HepG2 (cell line): Measurements from ENCODE around the gene MTG1. TPM values are rescaled to one million over a fixed set of nuclear protein-coding genes. Genes with fewer than 3 reads are reported as not detected.
A peak's percentile ranks its signal among the peaks of the same experiment; 100 is the strongest.

Source experiments
- AGO2 ChIP-seq: fragments of 200-400 bp; formaldehyde crosslinking; optimal IDR thresholded peaks from 2 replicates; pipeline ENCODE3; 2017; ENCODE audit warnings: mild to moderate bottlenecking, low read depth, low read length, moderate library complexity
- ATF7 ChIP-seq, 2 experiments: fragments of 450-650 bp in 1 of 2; sonication (generic) in 1 of 2; formaldehyde crosslinking in 1 of 2; IDR thresholded peaks; 2 replicates each; pipeline versions ENCODE4 v1.4.0 to v1.6.1; 2016 to 2020; ENCODE audit warnings: antibody characterized with exemption in 1 of 2, mild to moderate bottlenecking in 1 of 2, missing genetic modification reagents in 1 of 2
- ELF3 ChIP-seq: IDR thresholded peaks from 2 replicates; pipeline ENCODE4 v1.6.1; 2016; ENCODE audit warnings: missing genetic modification reagents, missing compliant biosample characterization
- ESRRA ChIP-seq: sonication (generic); formaldehyde crosslinking; IDR thresholded peaks from 2 replicates; pipeline ENCODE4 v1.5.1; 2020; ENCODE audit warnings: mild to moderate bottlenecking, low read depth, missing genetic modification reagents
- GTF3A ChIP-seq: sonication (generic); formaldehyde crosslinking; conservative IDR thresholded peaks from 2 replicates; pipeline ENCODE4 v1.4.0; 2020; ENCODE audit warnings: mild to moderate bottlenecking, missing genetic modification reagents
- IKZF1 ChIP-seq: fragments of 450-650 bp; IDR thresholded peaks from 2 replicates; pipeline ENCODE4 v1.7.1; 2016
- KMT2A ChIP-seq: sonication (generic); formaldehyde crosslinking; IDR thresholded peaks from 2 replicates; pipeline ENCODE4 v1.4.0; 2020; ENCODE audit warnings: missing genetic modification reagents
- NFATC3 ChIP-seq: sonication (generic); formaldehyde crosslinking; IDR thresholded peaks from 2 replicates; pipeline ENCODE4 v1.5.1; 2020; ENCODE audit warnings: mild to moderate bottlenecking, missing genetic modification reagents
- PHF20 ChIP-seq: sonication (generic); formaldehyde crosslinking; IDR thresholded peaks from 2 replicates; pipeline ENCODE4 v1.5.0; 2020; ENCODE audit warnings: mild to moderate bottlenecking, missing genetic modification reagents
- RARG ChIP-seq: sonication (generic); formaldehyde crosslinking; IDR thresholded peaks from 2 replicates; pipeline ENCODE4 v1.4.0; 2020; ENCODE audit warnings: low read depth, mild to moderate bottlenecking, missing genetic modification reagents
- SP5 ChIP-seq: IDR thresholded peaks from 2 replicates; pipeline ENCODE4 v1.6.1; 2016; ENCODE audit warnings: low read depth, borderline replicate concordance
- ZNF605 ChIP-seq: sonication (generic); formaldehyde crosslinking; IDR thresholded peaks from 2 replicates; pipeline ENCODE4 v1.8.0; 2022; ENCODE audit warnings: mild to moderate bottlenecking, missing genetic modification reagents
- ZNF83 ChIP-seq: sonication (generic); formaldehyde crosslinking; IDR thresholded peaks from 2 replicates; pipeline ENCODE4 v1.4.0; 2020; ENCODE audit warnings: missing genetic modification reagents, mild to moderate bottlenecking, borderline replicate concordance
- ZNF883 ChIP-seq: sonication (generic); formaldehyde crosslinking; IDR thresholded peaks from 2 replicates; pipeline ENCODE4 v1.5.1; 2020; ENCODE audit warnings: mild to moderate bottlenecking, missing genetic modification reagents; ENCODE audit errors: not compliant biosample characterization
- ZSCAN9 ChIP-seq: IDR thresholded peaks from 2 replicates; pipeline ENCODE4 v1.6.1; 2016; ENCODE audit warnings: borderline replicate concordance
- polyA plus RNA-seq, 8 experiments: library from polyadenylated mRNA; depleted of rRNA in 3 of 8; stranded (reverse) in 7 of 8; unstranded in 1 of 8; fragments of >200 nt; fragmentation: Illumina TruSeq in 4 of 8; extraction: Trizol in 4 of 8; gene quantifications; 2 replicates each; pipeline versions ENCODE4 v1.2.1 to v1.2.3, GENCODE V29; 2011 to 2016; ENCODE audit warnings: low read depth in 4 of 8, missing spikeins in 1 of 8, mixed read lengths in 1 of 8; ENCODE audit not compliant: insufficient read depth in 1 of 8
- total RNA-seq, 5 experiments: library from RNA; depleted of rRNA; stranded (reverse); fragments of >200 nt; fragmentation: Illumina TruSeq; extraction: Trizol; gene quantifications; 2 replicates each; pipeline ENCODE4 v1.2.3, GENCODE V29; 2016; ENCODE audit warnings: low read depth in 1 of 5
- TF ChIP-seq, protein P1 (sequence below): sonication (generic); formaldehyde crosslinking; conservative IDR thresholded peaks from 2 replicates; pipeline ENCODE4 v1.4.0; 2020; ENCODE audit warnings: mild to moderate bottlenecking, missing genetic modification reagents, moderate library complexity
- TF ChIP-seq, protein P2 (sequence below): sonication (generic); formaldehyde crosslinking; IDR thresholded peaks from 2 replicates; pipeline ENCODE4 v1.8.1; 2022; ENCODE audit warnings: low read depth, mild to moderate bottlenecking, missing genetic modification reagents
- TF ChIP-seq, protein P3 (sequence below): sonication (generic); formaldehyde crosslinking; IDR thresholded peaks from 2 replicates; pipeline ENCODE4 v1.5.0; 2020; ENCODE audit warnings: mild to moderate bottlenecking, missing genetic modification reagents
- TF ChIP-seq, protein P4 (sequence below): sonication (generic); formaldehyde crosslinking; conservative IDR thresholded peaks from 2 replicates; pipeline ENCODE4 v1.5.0; 2020; ENCODE audit warnings: missing genetic modification reagents

MTG1 gene
- total and polyA plus RNA-seq, 2 of the 13 experiments (the other 11 are each of a cell fraction or from before 2014, with no cell fraction given): 42.0 to 103 TPM

DNA sequence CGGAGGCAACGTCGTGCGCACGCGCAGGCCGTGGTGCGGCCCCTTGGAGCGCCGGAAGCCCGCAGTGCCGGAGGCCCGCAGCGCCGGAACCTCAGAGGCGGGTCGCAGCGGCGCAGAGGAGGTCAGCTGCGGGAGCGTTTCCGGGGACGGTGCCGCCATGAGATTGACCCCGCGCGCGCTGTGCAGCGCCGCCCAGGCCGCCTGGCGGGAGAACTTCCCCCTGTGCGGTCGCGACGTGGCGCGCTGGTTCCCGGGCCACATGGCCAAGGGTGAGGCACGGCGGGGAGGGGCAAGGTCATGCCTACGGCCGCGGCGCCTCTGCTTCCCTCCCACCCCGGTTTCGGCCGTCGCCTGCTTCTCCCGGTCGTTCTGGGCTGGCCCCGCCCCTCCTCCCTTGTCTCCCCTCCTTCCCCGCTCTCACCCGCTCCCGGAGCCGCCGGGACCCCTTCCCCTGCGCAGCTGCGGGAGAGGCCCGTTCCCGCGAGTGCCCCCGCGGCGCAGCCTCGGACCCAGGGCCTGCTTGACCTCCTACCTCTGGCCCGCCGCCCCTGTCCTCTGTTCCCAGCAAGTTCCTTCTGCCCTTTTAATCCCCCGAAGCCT, at the start of gene MTG1 (continued):
- TF ChIP-seq ZNF883 (CRISPR knock-in tag) (peak; percentile 92), ESRRA (CRISPR knock-in tag) (peak; percentile 61; the same call in 1 of the 2 replicates), SP5 (CRISPR knock-in tag) (peak; percentile 56; the same call in 1 of the 2 replicates), KMT2A (CRISPR knock-in tag) (peak; percentile 66; the same call in 1 of the 2 replicates), PHF20 (CRISPR knock-in tag) (peak; percentile 95), ELF3 (CRISPR knock-in tag) (peak; percentile 79), ZSCAN9 (CRISPR knock-in tag) (peak; percentile 81; the same call in 1 of the 2 replicates), IKZF1 (no peak), RARG (no peak), GTF3A (0 out of 2 replicates have a peak, but pooled peaks have one; percentile 45), AGO2 (peak; percentile 80), ATF7 (IDR thresholded peaks at IDR 0.05) (no peak), ATF7 (CRISPR knock-in tag; IDR thresholded peaks at IDR 0.05) (no peak), ZNF605 (0 out of 2 replicates have a peak, but pooled peaks have one; percentile 48), NFATC3 (CRISPR knock-in tag) (no peak), ZNF83 (CRISPR knock-in tag) (peak; percentile 96; the same call in 1 of the 2 replicates)
- TF ChIP-seq, protein P1, sequence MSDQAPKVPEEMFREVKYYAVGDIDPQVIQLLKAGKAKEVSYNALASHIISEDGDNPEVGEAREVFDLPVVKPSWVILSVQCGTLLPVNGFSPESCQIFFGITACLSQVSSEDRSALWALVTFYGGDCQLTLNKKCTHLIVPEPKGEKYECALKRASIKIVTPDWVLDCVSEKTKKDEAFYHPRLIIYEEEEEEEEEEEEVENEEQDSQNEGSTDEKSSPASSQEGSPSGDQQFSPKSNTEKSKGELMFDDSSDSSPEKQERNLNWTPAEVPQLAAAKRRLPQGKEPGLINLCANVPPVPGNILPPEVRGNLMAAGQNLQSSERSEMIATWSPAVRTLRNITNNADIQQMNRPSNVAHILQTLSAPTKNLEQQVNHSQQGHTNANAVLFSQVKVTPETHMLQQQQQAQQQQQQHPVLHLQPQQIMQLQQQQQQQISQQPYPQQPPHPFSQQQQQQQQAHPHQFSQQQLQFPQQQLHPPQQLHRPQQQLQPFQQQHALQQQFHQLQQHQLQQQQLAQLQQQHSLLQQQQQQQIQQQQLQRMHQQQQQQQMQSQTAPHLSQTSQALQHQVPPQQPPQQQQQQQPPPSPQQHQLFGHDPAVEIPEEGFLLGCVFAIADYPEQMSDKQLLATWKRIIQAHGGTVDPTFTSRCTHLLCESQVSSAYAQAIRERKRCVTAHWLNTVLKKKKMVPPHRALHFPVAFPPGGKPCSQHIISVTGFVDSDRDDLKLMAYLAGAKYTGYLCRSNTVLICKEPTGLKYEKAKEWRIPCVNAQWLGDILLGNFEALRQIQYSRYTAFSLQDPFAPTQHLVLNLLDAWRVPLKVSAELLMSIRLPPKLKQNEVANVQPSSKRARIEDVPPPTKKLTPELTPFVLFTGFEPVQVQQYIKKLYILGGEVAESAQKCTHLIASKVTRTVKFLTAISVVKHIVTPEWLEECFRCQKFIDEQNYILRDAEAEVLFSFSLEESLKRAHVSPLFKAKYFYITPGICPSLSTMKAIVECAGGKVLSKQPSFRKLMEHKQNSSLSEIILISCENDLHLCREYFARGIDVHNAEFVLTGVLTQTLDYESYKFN (CRISPR knock-in tag): peak; percentile 50
- TF ChIP-seq, protein P2, sequence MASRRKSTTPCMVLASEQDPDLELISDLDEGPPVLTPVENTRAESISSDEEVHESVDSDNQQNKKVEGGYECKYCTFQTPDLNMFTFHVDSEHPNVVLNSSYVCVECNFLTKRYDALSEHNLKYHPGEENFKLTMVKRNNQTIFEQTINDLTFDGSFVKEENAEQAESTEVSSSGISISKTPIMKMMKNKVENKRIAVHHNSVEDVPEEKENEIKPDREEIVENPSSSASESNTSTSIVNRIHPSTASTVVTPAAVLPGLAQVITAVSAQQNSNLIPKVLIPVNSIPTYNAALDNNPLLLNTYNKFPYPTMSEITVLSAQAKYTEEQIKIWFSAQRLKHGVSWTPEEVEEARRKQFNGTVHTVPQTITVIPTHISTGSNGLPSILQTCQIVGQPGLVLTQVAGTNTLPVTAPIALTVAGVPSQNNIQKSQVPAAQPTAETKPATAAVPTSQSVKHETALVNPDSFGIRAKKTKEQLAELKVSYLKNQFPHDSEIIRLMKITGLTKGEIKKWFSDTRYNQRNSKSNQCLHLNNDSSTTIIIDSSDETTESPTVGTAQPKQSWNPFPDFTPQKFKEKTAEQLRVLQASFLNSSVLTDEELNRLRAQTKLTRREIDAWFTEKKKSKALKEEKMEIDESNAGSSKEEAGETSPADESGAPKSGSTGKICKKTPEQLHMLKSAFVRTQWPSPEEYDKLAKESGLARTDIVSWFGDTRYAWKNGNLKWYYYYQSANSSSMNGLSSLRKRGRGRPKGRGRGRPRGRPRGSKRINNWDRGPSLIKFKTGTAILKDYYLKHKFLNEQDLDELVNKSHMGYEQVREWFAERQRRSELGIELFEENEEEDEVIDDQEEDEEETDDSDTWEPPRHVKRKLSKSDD (CRISPR knock-in tag): peak; percentile 94
- TF ChIP-seq, protein P3, sequence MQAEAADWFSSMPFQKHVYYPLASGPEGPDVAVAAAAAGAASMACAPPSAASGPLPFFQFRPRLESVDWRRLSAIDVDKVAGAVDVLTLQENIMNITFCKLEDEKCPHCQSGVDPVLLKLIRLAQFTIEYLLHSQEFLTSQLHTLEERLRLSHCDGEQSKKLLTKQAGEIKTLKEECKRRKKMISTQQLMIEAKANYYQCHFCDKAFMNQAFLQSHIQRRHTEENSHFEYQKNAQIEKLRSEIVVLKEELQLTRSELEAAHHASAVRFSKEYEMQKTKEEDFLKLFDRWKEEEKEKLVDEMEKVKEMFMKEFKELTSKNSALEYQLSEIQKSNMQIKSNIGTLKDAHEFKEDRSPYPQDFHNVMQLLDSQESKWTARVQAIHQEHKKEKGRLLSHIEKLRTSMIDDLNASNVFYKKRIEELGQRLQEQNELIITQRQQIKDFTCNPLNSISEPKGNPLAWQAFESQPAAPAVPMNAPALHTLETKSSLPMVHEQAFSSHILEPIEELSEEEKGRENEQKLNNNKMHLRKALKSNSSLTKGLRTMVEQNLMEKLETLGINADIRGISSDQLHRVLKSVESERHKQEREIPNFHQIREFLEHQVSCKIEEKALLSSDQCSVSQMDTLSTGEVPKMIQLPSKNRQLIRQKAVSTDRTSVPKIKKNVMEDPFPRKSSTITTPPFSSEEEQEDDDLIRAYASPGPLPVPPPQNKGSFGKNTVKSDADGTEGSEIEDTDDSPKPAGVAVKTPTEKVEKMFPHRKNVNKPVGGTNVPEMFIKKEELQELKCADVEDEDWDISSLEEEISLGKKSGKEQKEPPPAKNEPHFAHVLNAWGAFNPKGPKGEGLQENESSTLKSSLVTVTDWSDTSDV: no peak; the same call in 1 of the 2 replicates
- TF ChIP-seq, protein P4, sequence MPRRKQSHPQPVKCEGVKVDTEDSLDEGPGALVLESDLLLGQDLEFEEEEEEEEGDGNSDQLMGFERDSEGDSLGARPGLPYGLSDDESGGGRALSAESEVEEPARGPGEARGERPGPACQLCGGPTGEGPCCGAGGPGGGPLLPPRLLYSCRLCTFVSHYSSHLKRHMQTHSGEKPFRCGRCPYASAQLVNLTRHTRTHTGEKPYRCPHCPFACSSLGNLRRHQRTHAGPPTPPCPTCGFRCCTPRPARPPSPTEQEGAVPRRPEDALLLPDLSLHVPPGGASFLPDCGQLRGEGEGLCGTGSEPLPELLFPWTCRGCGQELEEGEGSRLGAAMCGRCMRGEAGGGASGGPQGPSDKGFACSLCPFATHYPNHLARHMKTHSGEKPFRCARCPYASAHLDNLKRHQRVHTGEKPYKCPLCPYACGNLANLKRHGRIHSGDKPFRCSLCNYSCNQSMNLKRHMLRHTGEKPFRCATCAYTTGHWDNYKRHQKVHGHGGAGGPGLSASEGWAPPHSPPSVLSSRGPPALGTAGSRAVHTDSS: 0 out of 2 replicates have a peak, but pooled peaks have one; percentile 68
